ENCODE results near the gene SNX13.

DNA sequence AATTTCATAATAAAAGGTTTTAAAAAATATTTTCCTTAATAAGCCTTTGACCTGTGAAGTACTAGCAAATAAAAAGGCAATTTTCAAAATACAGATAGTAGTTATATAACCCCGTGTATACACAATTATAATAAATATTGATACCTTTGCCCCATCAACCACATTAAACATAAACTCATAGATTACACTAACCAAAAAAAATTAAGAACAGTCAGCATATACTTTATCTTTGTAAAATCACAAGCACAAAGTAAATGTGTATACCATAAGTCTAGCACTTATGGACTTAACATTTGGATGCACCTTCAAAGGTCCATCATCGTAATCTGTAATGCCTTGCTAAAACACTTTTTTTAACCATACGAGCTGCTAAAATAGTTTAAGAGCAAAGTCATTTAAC, 123.4 kb downstream of the SNX13 start:
- TF ChIP-seq GATA3 (IDR thresholded peaks at IDR 0.05; ENCODE audit: low read depth, low read length) (no peak), GATA2 (IDR thresholded peaks at IDR 0.05; ENCODE audit: low read depth, low read length) (no peak)
